ENCODE data around the gene GNAZ. TPM values are rescaled to one million over a fixed set of nuclear protein-coding genes. Genes with fewer than 3 reads are reported as not detected.

Gene GNAZ
- total RNA-seq, 4 donors from 2014 or later = 0.64 to 9.9 (median 2.6) TPM

GRCh38 chr22:23100124-23100801, 29.9 kb downstream of the GNAZ start:
- peaks cover 6 to 26% (median 12%) of the 10 kb centered on the region in 3 donors for H3K4me1 ChIP-seq
- peak overlapping the region in 1 of 4 donors; percentile 65 for H3K27ac ChIP-seq
- H3K4me3 ChIP-seq = no peak overlapping the region
- H3K27me3 ChIP-seq = no peaks in the 10 kb centered on the region
- 80% methylated on average over 2 of the region's 7 CpGs; no CpG with 5 or more reads in 1 of the 2 donors for WGBS, 2 donors
- TF ChIP-seq POLR2A (IDR thresholded peaks at IDR 0.05) = no peak
- TF ChIP-seq CTCF (IDR thresholded peaks at IDR 0.05) = no peak
- no peaks in the 10 kb centered on the region for H3K9me3 ChIP-seq
- no peaks in the 10 kb centered on the region for H3K36me3 ChIP-seq
- DNase-seq = no peak
- intact Hi-C loops (cut with DNase I) = no loop called here

- Histone ChIP-seq H3K4me1 (peaks cover 6 to 26% (median 12%) of the 10 kb centered on the region in 3 donors), H3K4me3 (no peak overlapping the region), H3K36me3 (no peaks in the 10 kb centered on the region), H3K9me3 (no peaks in the 10 kb centered on the region), H3K27ac (no peak overlapping the region), H3K27me3 (no peaks in the 10 kb centered on the region)
- TF ChIP-seq CTCF (IDR thresholded peaks at IDR 0.05) (no peak), POLR2A (IDR thresholded peaks at IDR 0.05) (no peak)
- WGBS, 2 donors = 80 to 93% methylated on average over 2 of the region's 3 CpGs
- DNase-seq = no peak
- intact Hi-C loops (cut with DNase I) = no loop called here
Observed at GRCh38 chr22:23101524-23101923, 31.2 kb downstream of the GNAZ start.

DNA sequence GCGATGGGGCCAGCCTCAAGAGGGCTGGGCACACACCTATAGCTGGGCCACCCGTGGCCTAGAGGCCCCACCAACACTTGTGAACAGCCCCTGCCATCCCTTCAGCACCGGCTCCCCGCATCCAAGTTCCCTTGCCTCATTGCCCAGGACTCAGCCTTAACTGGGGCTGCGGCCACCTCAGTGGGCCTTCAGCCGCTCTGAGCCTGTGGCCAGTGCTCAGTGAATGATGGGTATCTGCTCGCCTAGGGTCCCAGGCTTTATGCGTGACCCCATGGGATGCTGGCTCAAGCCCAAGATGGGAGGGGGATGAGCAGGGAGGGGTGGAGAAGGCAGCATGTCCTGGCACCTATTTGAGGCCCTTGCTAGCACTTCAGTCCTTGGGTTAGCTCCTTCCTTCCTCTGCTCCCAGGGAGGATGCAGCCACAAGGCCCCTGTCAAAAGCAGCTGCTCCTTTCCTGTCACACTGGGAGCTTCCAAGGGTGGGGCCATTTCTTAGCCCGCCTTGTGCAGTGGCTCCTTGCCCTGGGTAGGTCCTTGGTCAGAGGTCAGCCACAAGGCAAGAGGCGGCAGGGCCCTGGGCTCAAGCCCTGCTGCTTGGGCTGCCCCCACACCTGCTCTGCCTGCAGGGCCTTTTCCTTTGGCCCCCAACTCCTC, 31.8 kb downstream of the GNAZ start:
- Histone ChIP-seq H3K27ac (no peak overlapping the region), H3K9me3 (no peaks in the 10 kb centered on the region), H3K36me3 (no peaks in the 10 kb centered on the region), H3K4me3 (no peak overlapping the region), H3K27me3 (no peaks in the 10 kb centered on the region), H3K4me1 (peaks cover 6 to 24% (median 12%) of the 10 kb centered on the region in 3 donors)
- no peak for DNase-seq
- TF ChIP-seq POLR2A (IDR thresholded peaks at IDR 0.05) = no peak
- intact Hi-C loops (cut with DNase I) = no loop called here
- WGBS, 2 donors = 71 to 98% methylated on average over 2 to 5 of the region's 10 CpGs

- intact Hi-C loops (cut with DNase I) = no loop called here
Observed at GRCh38 chr22:23102776-23103175, 32.5 kb downstream of the GNAZ start.

GRCh38 chr22:23103199-23103954, 33.1 kb downstream of the GNAZ start:
- intact Hi-C loops (cut with DNase I) = no loop called here
- Histone ChIP-seq H3K36me3 (no peaks in the 10 kb centered on the region), H3K27ac (no peak overlapping the region), H3K4me1 (peaks cover 6 to 14% (median 8%) of the 10 kb centered on the region in 3 donors), H3K9me3 (no peaks in the 10 kb centered on the region), H3K4me3 (no peak overlapping the region), H3K27me3 (no peaks in the 10 kb centered on the region)
- no peak for TF ChIP-seq POLR2A (IDR thresholded peaks at IDR 0.05)
- no peak for DNase-seq
- 83 to 92% methylated on average over 12 of the region's 13 CpGs for WGBS, 2 donors

More at GRCh38 chr22:23102776-23103175, 32.5 kb downstream of the GNAZ start:
- DNase-seq = no peak
- H3K4me1 ChIP-seq = peaks cover 6 to 20% (median 12%) of the 10 kb centered on the region in 3 donors
- no peak overlapping the region for H3K27ac ChIP-seq
- 61 to 70% methylated on average over 2 of the region's 3 CpGs for WGBS, 2 donors
- no peak overlapping the region for H3K4me3 ChIP-seq
- H3K27me3 ChIP-seq = no peaks in the 10 kb centered on the region
- no peak for TF ChIP-seq CTCF (IDR thresholded peaks at IDR 0.05)
- no peak for TF ChIP-seq POLR2A (IDR thresholded peaks at IDR 0.05)
- H3K9me3 ChIP-seq = no peaks in the 10 kb centered on the region
- H3K36me3 ChIP-seq = no peaks in the 10 kb centered on the region

All from esophagus squamous epithelium (tissue), 5 donors.